Thymus (tissue), 11 donors: ENCODE data around the gene ZCCHC3. TPM values are rescaled to one million over a fixed set of nuclear protein-coding genes. Genes with fewer than 3 reads are reported as not detected.

Experiments
- DNase-seq, 9 donors: peaks; one replicate each; pipeline ENCODE4 v3.0.0-alpha.2; 2013; ENCODE audit warnings: low spot score in 9 of 9, low read depth in 6 of 9, missing footprints in 1 of 9
- H3K27ac ChIP-seq, 2 donors: one replicate each; pipeline ENCODE4 v1.5.1; 2013; ENCODE audit warnings: control low read depth in 1 of 2, low read depth in 1 of 2, low read length in 1 of 2, mild to moderate bottlenecking in 1 of 2, moderate library complexity in 1 of 2
- H3K27me3 ChIP-seq, 2 donors: one replicate each; pipeline ENCODE4 v1.5.1; 2013; ENCODE audit warnings: low read length in 1 of 2; ENCODE audit not compliant: control insufficient read depth in 2 of 2, insufficient read depth in 1 of 2
- H3K36me3 ChIP-seq, 2 donors: one replicate each; pipeline ENCODE4 v1.5.1; 2013; ENCODE audit warnings: low read length in 1 of 2, mild to moderate bottlenecking in 1 of 2, moderate library complexity in 1 of 2; ENCODE audit not compliant: control insufficient read depth in 2 of 2, insufficient read depth in 2 of 2
- H3K4me1 ChIP-seq, 2 donors: one replicate each; pipeline ENCODE4 v1.5.1; 2013; ENCODE audit warnings: low read length in 2 of 2; ENCODE audit not compliant: control insufficient read depth in 2 of 2, insufficient read depth in 2 of 2
- H3K4me3 ChIP-seq, 2 donors: one replicate each; pipeline ENCODE4 v1.5.1; 2013; ENCODE audit warnings: low read length in 2 of 2, control low read depth in 1 of 2, mild to moderate bottlenecking in 1 of 2
- H3K9me3 ChIP-seq, 2 donors: one replicate each; pipeline ENCODE4 v1.5.1; 2013; ENCODE audit warnings: low read length in 1 of 2, mild to moderate bottlenecking in 1 of 2; ENCODE audit not compliant: control insufficient read depth in 2 of 2, insufficient read depth in 1 of 2
- WGBS: extraction: QIAGEN DNeasy Blood & Tissue Kit; methylation state at CpG from one replicate; pipeline ENCODE4 v1.1.7; 2013; 5-methylcytosine and 5-hydroxymethylcytosine counted together
- polyA plus RNA-seq: library from polyadenylated mRNA; stranded (reverse); fragments of 200-250 nt; gene quantifications from one replicate; pipeline ENCODE4 v1.2.3, GENCODE V29; 2013
- total RNA-seq: library from RNA; stranded (reverse); fragments of 120-200 nt; gene quantifications from one replicate; pipeline ENCODE4 v1.2.4, GENCODE V29; 2013
- donor health status: healthy.

The ZCCHC3 gene
- total and polyA plus RNA-seq, 2 donors: 21.8 to 28.5 TPM

DNA sequence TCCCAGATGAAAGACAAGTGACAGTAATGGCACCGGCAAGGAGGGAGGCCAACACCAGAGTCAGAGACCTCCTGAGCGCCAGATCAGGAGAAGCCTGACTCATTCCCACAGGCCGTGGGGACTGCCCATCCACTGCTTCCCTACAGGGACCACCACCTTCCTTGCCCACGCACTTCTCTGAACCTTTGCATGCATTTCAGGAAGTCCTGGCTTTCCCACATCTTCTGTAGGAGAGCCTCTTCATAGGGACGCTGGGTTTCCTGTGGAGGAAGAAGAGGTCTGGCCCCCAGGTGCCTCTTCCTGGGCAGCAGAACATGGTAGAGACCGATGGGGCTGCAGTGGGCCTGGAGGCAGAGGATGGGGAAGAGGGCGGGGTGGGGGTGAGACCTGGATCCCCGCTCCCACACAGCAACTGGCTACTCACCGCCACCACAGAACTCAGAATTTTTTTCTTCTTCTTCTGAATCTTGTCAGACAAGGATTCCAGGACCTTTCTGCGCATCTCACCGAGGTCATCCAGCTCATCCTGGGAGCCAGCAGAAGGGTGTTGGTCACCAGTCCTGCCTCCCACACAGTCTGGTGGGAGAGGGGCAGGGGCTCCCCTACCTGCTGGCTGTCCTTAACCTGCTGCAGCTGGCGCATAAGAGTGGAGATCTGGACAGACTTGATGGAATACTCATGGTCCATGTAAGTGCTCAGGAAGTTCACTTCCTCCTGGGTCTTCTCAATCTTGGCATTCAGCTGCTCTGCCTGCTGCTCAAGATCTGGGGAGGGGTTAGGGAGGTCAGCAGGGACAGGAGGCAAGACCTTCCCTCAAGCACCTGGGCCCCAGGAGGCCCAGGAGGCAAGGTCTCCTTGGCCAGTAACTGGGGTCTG is 20.5 kb upstream of the ZCCHC3 start:
- no peak for DNase-seq
- Histone ChIP-seq H3K9me3 (no peaks in the 10 kb centered on the region), H3K27ac (no peak overlapping the region), H3K36me3 (peaks cover 14 to 19% of the 10 kb centered on the region in 2 donors), H3K27me3 (no peaks in the 10 kb centered on the region), H3K4me3 (no peak overlapping the region), H3K4me1 (no peaks in the 10 kb centered on the region)
- 95% methylated on average over 12 of the region's 12 CpGs for WGBS

DNA sequence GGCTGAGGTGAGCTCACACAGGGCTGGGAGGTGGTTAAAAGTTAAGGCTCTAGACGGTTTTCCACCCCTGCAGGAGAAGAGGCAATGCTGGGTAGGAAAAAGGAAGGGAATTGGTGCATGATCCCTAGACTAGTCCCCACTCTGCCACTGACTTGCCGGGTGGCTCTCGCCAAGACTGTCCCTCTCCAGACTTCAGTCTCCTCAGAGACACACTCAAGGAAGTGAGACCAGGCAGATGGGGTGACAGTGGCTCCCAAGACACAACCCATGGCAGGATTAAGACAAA is 19.9 kb upstream of the ZCCHC3 start:
- no peaks in the 10 kb centered on the region for H3K4me1 ChIP-seq
- H3K36me3 ChIP-seq: peaks cover 14 to 19% of the 10 kb centered on the region in 2 donors
- 32% methylated on average over 3 of the region's 3 CpGs for WGBS
- H3K27me3 ChIP-seq: no peaks in the 10 kb centered on the region
- DNase-seq: no peak
- H3K4me3 ChIP-seq: no peak overlapping the region
- H3K9me3 ChIP-seq: no peaks in the 10 kb centered on the region
- H3K27ac ChIP-seq: no peak overlapping the region

DNA sequence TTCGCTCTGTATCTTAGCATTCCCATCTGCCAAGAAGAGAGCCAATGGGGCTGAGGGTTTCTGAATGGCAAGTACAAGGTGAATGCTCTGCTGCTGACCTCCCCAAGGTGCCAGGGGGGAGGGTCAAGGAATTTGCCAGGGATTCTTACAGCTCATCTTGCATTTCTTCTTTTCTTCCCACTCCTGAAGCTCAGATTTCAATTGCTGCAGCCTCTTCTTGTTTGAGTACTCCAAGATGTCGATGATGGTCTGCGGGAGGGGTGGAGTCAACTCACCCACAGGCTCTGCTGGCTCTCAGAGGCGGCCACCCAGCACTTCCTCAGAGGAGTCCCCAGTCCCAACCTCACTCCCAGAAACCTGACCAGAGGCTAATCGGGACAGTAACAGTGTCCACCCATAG is 19.2 kb upstream of the ZCCHC3 start:
- Histone ChIP-seq H3K9me3 (no peaks in the 10 kb centered on the region), H3K36me3 (peaks cover 14 to 19% of the 10 kb centered on the region in 2 donors), H3K27ac (no peak overlapping the region), H3K4me3 (no peak overlapping the region), H3K4me1 (no peaks in the 10 kb centered on the region), H3K27me3 (no peaks in the 10 kb centered on the region)
- WGBS: 97% methylated on average over 5 of the region's 5 CpGs
- no peak for DNase-seq

DNA sequence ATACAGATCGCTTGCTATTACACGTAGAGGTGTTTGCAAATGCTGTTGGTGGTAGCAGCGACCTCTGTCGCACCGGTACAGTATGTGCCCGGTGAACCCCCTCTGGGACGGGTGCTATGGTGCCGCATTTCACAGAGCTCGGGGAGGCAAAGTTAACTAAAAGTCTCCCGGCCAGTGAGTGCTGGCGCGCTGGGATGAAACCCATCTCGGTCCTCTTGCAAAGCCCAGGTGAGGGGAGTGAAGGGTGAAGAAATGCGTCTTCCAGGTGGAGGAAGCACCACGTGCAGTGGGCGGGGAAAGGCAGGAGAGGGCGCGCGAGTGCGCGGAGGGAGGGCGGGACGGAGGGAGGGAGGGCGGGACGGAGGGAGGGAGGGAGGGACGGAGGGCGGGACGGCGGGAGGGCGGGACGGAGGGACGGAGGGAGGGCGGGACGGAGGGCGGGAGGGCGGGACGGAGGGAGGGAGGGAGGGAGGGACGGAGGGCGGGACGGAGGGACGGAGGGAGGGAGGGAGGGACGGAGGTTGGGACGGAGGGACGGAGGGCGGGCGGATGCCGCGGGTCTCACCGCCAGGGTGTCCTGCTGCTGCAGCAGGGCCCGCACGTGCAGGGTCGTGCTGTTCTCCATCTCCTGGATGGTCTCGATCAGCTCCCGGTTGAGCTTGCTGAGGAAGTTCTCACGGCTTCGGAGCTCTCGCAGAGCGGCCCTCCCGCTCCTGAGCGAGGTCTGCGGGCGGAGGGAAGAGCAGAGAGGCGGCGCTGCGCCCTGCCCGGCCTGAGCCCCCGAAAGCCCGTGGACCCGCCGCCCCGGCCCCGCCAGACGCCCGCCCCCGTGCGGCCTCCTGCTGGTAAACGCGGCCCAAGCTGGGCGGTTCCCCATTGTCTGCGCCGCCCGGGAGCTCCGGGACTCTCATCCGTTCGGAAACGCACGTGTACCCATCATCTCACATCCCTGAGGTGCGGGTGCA is 18.5 kb upstream of the ZCCHC3 start:
- Histone ChIP-seq H3K36me3 (peaks cover 14 to 22% of the 10 kb centered on the region in 2 donors), H3K4me3 (no peak overlapping the region), H3K9me3 (no peaks in the 10 kb centered on the region), H3K27me3 (no peaks in the 10 kb centered on the region), H3K27ac (no peak overlapping the region), H3K4me1 (no peaks in the 10 kb centered on the region)
- DNase-seq: no peak
- WGBS: 95% methylated on average over 84 of the region's 88 CpGs

DNA sequence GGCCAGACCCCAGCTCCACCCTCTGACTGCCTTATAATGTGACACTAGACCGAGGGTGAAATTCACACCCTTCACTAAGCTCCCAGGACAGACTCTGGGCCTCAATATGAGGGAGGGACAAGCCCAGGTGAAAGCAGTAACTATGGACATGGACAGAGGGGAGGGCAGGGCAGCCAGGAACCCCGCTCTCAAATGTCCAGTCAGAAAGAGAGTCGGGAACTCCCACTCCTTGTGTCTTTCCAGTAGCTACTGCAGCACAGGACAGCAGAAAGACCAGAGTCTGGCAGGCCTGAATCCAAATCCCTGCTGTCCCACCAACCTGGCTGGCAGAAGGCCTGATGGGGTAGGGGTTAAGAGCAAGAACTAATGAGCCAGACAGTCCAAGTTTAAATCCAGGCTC is 13.2 kb upstream of the ZCCHC3 start:
- H3K27me3 ChIP-seq: no peaks in the 10 kb centered on the region
- DNase-seq: no peak
- no peaks in the 10 kb centered on the region for H3K4me1 ChIP-seq
- H3K9me3 ChIP-seq: no peaks in the 10 kb centered on the region
- WGBS: 67% methylated on average over 3 of the region's 3 CpGs
- no peak overlapping the region for H3K27ac ChIP-seq
- no peak overlapping the region for H3K4me3 ChIP-seq
- peaks cover 0 to 9% of the 10 kb centered on the region in 2 donors for H3K36me3 ChIP-seq

DNA sequence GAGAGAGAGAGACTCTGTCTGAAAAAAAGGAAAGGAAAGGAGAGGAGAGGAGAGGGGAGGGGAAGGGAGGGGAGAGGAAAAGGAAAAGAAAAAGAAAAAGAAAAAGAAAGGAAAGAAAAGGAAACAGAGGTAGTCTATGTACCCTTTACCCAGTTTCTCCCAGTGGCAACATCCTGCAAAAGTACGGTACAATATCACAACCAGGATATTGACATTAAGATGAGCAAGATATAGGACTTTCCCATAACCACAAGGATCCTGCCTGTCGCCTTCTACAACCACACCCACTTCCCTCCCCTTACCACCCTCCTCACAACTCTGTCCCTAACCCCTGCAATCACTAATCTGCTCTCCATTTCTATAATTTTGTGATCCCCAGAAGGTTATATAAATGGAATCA is 10.9 kb upstream of the ZCCHC3 start:
- Histone ChIP-seq H3K9me3 (no peaks in the 10 kb centered on the region), H3K4me3 (no peak overlapping the region), H3K27ac (no peak overlapping the region), H3K27me3 (no peaks in the 10 kb centered on the region), H3K4me1 (peaks cover 12 to 16% of the 10 kb centered on the region in 2 donors), H3K36me3 (peaks cover 0 to 3% of the 10 kb centered on the region in 2 donors)
- DNase-seq: no peak
- 58% methylated on average over 2 of the region's 2 CpGs for WGBS

DNA sequence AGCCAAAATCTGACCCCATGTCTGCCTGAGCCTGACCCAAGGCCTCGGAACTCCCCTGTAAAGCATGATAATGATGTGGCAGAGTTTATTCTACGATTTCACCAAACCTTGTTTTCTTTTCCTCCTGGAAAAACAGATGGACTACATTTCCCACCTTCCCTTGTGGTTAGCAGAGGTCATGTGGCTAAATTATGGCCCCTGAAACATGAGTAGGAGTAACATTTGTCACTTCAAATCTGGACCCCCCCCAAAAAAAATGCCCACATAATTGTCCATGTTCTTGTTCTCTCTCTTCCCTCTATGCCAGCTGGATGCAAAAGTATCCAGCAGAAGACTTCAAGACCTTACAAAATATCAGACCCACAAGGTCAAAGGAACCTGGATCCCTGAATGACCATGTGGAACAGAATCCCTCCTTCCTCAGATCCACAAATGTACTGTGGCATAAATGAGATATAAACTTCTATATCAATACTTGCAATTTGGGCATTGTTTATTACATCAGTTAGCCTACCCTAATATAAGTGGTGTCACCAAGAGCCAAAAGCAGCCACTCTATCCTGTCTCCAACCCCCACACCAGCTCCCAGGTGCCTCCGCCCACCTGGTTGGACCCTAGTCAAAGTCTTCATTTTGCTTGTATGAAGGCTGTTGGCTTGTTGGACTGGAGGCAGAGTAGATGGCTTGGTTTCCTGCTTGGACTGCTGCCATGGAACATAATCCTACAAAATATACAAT is 8.2 kb upstream of the ZCCHC3 start:
- DNase-seq: no peak
- Histone ChIP-seq H3K9me3 (no peaks in the 10 kb centered on the region), H3K36me3 (no peaks in the 10 kb centered on the region), H3K27me3 (no peaks in the 10 kb centered on the region), H3K4me1 (peaks cover 16 to 19% of the 10 kb centered on the region in 2 donors), H3K27ac (no peak overlapping the region), H3K4me3 (no peak overlapping the region)
- WGBS: 83% methylated on average over 3 of the region's 3 CpGs

DNA sequence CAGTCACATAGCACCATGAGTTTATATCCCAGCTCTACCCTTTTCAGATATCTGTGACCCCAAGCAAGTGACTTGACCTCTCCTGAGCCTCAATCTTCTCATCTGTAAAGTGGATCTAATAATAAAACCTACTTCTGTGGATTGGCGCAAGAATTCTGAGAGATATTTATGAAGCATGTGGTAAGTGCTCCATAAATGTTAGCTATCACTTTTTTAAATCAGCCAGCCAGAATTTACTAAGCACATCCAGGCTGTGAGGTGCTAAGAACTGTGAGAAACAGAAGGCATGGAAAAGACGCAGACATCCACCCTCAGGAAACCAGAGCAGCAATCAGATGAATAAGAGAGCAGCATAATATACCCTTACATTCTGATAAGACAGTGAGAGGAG is 7.7 kb upstream of the ZCCHC3 start:
- WGBS: 51% methylated on average over 2 of the region's 2 CpGs
- no peak overlapping the region for H3K27ac ChIP-seq

More for the DNA sequence above, 7.7 kb upstream of the ZCCHC3 start:
- DNase-seq: no peak
- Histone ChIP-seq H3K4me1 (peaks cover 16 to 19% of the 10 kb centered on the region in 2 donors), H3K4me3 (peak overlapping the region; percentile 65 to 66), H3K9me3 (no peaks in the 10 kb centered on the region), H3K27me3 (no peaks in the 10 kb centered on the region), H3K36me3 (no peaks in the 10 kb centered on the region)
